Colonic mucosa (tissue), 4 donors: ENCODE data around the gene NIT1. TPM values are rescaled to one million over a fixed set of nuclear protein-coding genes. Genes with fewer than 3 reads are reported as not detected.
A peak's percentile ranks its signal among the peaks of the same experiment; 100 is the strongest.

Experiments used
- DNase-seq: peaks from one replicate; pipeline ENCODE4 v3.0.0-alpha.2; 2020
- H3K27ac ChIP-seq: fragments of 200-600 bp; one replicate; pipeline ENCODE4 v1.8.0; 2021
- H3K27me3 ChIP-seq: fragments of 200-600 bp; one replicate; pipeline ENCODE4 v1.8.0; 2021
- H3K36me3 ChIP-seq: fragments of 200-600 bp; one replicate; pipeline ENCODE4 v1.8.0; 2021
- H3K4me1 ChIP-seq: fragments of 200-600 bp; one replicate; pipeline ENCODE4 v1.8.0; 2021; ENCODE audit warnings: mild to moderate bottlenecking
- H3K4me3 ChIP-seq: fragments of 200-600 bp; one replicate; pipeline ENCODE4 v1.8.0; 2021
- H3K9ac ChIP-seq, 2 donors: one replicate each; pipeline ENCODE4 v1.7.0; 2013; ENCODE audit warnings: control low read depth in 2 of 2, low read depth in 2 of 2, low read length in 2 of 2
- H3K9me3 ChIP-seq: fragments of 200-600 bp; one replicate; pipeline ENCODE4 v1.8.0; 2021
- intact Hi-C: fragments of 100-400 bp; cut with DNase I; formaldehyde crosslinking; loops from one replicate; pipeline ENCODE4 v1.14.1; 2022
- total RNA-seq, 2 donors: library from RNA; stranded (reverse); fragmentation: NEBNext Ultra II Directional in 1 of 2; extraction: Animal tissue kit (Norgen Biotek cat#: 25700) in 1 of 2; gene quantifications; one replicate each; pipeline ENCODE4 v1.2.1, GENCODE V29; 2021
- TF ChIP-seq, protein P1 (sequence below): fragments of 200-600 bp; IDR thresholded peaks from one replicate; pipeline ENCODE4 v1.8.0; 2022; ENCODE audit warnings: antibody characterized with exemption, mild to moderate bottlenecking
- donor health status: healthy.
- donor health status: DM: no; HTN: no; CAD: no.
- donor health status: DM: no; HTN: no; CAD: no.

The NIT1 gene
- total RNA-seq, 2 donors from 2014 or later: 58.8 to 84.4 TPM

DNA sequence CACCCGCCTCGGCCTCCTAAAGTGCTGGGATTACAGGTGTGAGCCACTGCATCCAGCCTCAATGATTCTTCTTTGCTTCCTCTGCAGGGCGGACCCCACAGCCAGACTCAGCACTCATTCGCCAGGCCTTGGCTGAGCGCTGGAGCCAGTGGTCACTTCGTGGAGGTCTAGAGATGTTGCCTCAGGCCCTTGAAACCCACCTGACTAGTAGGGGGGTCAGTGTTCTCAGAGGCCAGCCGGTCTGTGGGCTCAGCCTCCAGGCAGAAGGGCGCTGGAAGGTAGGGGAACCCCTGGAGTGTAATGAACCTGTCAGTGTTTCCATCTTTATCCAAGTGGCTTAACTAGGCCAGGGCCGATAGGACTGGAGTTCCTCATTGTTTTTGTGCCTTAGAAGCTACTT, 51.0 kb downstream of the NIT1 start:
- Histone ChIP-seq H3K9ac (peak overlapping the region in 1 of 2 donors; percentile 6), H3K36me3 (peaks cover 19% of the 10 kb centered on the region)
- TF ChIP-seq, protein P1, sequence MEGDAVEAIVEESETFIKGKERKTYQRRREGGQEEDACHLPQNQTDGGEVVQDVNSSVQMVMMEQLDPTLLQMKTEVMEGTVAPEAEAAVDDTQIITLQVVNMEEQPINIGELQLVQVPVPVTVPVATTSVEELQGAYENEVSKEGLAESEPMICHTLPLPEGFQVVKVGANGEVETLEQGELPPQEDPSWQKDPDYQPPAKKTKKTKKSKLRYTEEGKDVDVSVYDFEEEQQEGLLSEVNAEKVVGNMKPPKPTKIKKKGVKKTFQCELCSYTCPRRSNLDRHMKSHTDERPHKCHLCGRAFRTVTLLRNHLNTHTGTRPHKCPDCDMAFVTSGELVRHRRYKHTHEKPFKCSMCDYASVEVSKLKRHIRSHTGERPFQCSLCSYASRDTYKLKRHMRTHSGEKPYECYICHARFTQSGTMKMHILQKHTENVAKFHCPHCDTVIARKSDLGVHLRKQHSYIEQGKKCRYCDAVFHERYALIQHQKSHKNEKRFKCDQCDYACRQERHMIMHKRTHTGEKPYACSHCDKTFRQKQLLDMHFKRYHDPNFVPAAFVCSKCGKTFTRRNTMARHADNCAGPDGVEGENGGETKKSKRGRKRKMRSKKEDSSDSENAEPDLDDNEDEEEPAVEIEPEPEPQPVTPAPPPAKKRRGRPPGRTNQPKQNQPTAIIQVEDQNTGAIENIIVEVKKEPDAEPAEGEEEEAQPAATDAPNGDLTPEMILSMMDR: no peak

More for the DNA sequence above, 51.0 kb downstream of the NIT1 start:
- Histone ChIP-seq H3K4me1 (peaks cover 10% of the 10 kb centered on the region), H3K9me3 (no peaks in the 10 kb centered on the region), H3K27ac (no peak overlapping the region), H3K27me3 (no peaks in the 10 kb centered on the region), H3K4me3 (no peak overlapping the region)
- no peak for DNase-seq
- intact Hi-C loops: no loop called here

Other genes starting within 250 kb of the NIT1 start
- gene ITLN1, start 232.9 kb upstream of the NIT1 start, total RNA-seq: 100 to 1,000 TPM; 164 to 256 TPM
- not detected for gene ITLN2, start 163.3 kb upstream of the NIT1 start, total RNA-seq
- gene F11R, start 97.0 kb upstream of the NIT1 start, total RNA-seq: 100 to 1,000 TPM; 134 to 179 TPM
- gene TSTD1, start 79.1 kb upstream of the NIT1 start, total RNA-seq: 10 to 100 TPM; 74.7 to 87.8 TPM
- 10 to 100 TPM; 63.6 TPM for gene USF1, start 72.1 kb upstream of the NIT1 start, total RNA-seq
- 1 to 10 TPM; 3.5 to 5.3 TPM for gene ARHGAP30, start 48.2 kb upstream of the NIT1 start, total RNA-seq
- 1 to 10 TPM; 4.6 to 7.8 TPM for gene NECTIN4, start 28.5 kb upstream of the NIT1 start, total RNA-seq
- 10 to 100 TPM in 1 of 2 donors, 1 to 10 TPM in 1; 7.1 to 10.1 TPM for gene KLHDC9, start 19.7 kb upstream of the NIT1 start, total RNA-seq
- 10 to 100 TPM; 42.7 to 49.6 TPM for gene PFDN2, start 68 bp upstream of the NIT1 start, total RNA-seq
- gene DEDD, start 14.6 kb downstream of the NIT1 start, total RNA-seq: 10 to 100 TPM; 33.8 to 34.3 TPM
- gene UFC1, start 35.9 kb downstream of the NIT1 start, total RNA-seq: 100 to 1,000 TPM in 1 of 2 donors, 10 to 100 TPM in 1; 94.2 to 111 TPM
- gene USP21, start 41.4 kb downstream of the NIT1 start, total RNA-seq: 10 to 100 TPM; 20.8 to 29.0 TPM
- gene PPOX, start 48.3 kb downstream of the NIT1 start, total RNA-seq: 10 to 100 TPM; 13.4 to 14.3 TPM
- 10 to 100 TPM; 30.3 to 34.8 TPM for gene B4GALT3, start 59.4 kb downstream of the NIT1 start, total RNA-seq
- 10 to 100 TPM in 1 of 2 donors, under 1 TPM in 1; 0.57 to 14.0 TPM for gene ADAMTS4, start 80.9 kb downstream of the NIT1 start, total RNA-seq
- 100 to 1,000 TPM; 167 to 169 TPM for gene NDUFS2, start 84.3 kb downstream of the NIT1 start, total RNA-seq
- 10 to 100 TPM in 1 of 2 donors, 1 to 10 TPM in 1; 6.6 to 16.0 TPM for gene FCER1G, start 97.2 kb downstream of the NIT1 start, total RNA-seq
- gene APOA2, start 105.5 kb downstream of the NIT1 start, total RNA-seq: 1 to 10 TPM in 1 of 2 donors, not detected in 1; 5.1 TPM
- gene TOMM40L, start 108.0 kb downstream of the NIT1 start, total RNA-seq: 10 to 100 TPM; 16.6 to 23.1 TPM
- gene NR1I3, start 120.1 kb downstream of the NIT1 start, total RNA-seq: not detected
- gene PCP4L1, start 140.6 kb downstream of the NIT1 start, total RNA-seq: 1 to 10 TPM in 1 of 2 donors, under 1 TPM in 1; 0.22 to 1.4 TPM
- gene MPZ, start 191.9 kb downstream of the NIT1 start, total RNA-seq: 1 to 10 TPM; 2.7 to 3.1 TPM
- gene SDHC, start 196.3 kb downstream of the NIT1 start, total RNA-seq: 100 to 1,000 TPM; 294 to 331 TPM
- not detected for gene CFAP126, start 249.8 kb downstream of the NIT1 start, total RNA-seq